Upper lobe of left lung (tissue), 4 donors: ENCODE results near the gene SGPL1.

Experiments
- CTCF ChIP-seq, 6 experiments: fragments of 450-650 bp in 4 of 6; fragments of 200-600 bp in 2 of 6; sonication (generic) in 2 of 6; IDR thresholded peaks; one replicate each; pipeline ENCODE4 v1.5.1; 2016 to 2019; ENCODE audit warnings: antibody characterized with exemption in 6 of 6
- EP300 ChIP-seq, 4 donors: sonication (generic); formaldehyde crosslinking; IDR thresholded peaks; one replicate each; pipeline ENCODE4 v1.5.1; 2017; ENCODE audit warnings: antibody characterized with exemption in 4 of 4, control low read depth in 2 of 4
- POLR2A ChIP-seq, 4 donors: fragments of 450-650 bp; IDR thresholded peaks; one replicate each; pipeline ENCODE4 v1.5.1; 2016 to 2017; ENCODE audit warnings: antibody characterized with exemption in 4 of 4, mild to moderate bottlenecking in 2 of 4
- POLR2AphosphoS5 ChIP-seq, 2 donors: sonication (generic); formaldehyde crosslinking; IDR thresholded peaks; one replicate each; pipeline ENCODE4 v1.5.1; 2017; ENCODE audit warnings: antibody characterized with exemption in 2 of 2

GRCh38 chr10:70915206-70915605 is 99.5 kb downstream of the SGPL1 start:
- TF ChIP-seq CTCF (IDR thresholded peaks at IDR 0.05) (no peak), EP300 (IDR thresholded peaks at IDR 0.05) (no peak), POLR2A (IDR thresholded peaks at IDR 0.05) (no peak), POLR2AphosphoS5 (IDR thresholded peaks at IDR 0.05) (no peak)
